Erythroblast (primary cell): ENCODE data around the gene STK11.

ENCODE experiments used
- DNase-seq, 2 experiments: peaks; one replicate each; lab custom pipeline; 2025; lab: John Stamatoyannopoulos, UW
- GATA1 ChIP-seq: IDR thresholded peaks from 2 replicates; pipeline ENCODE4 v1.6.1; 2011; ENCODE audit warnings: low read depth, mild to moderate bottlenecking, control low read depth, low read length, moderate library complexity
- POLR2A ChIP-seq: IDR thresholded peaks from 2 replicates; pipeline ENCODE4 v1.6.1; 2011; ENCODE audit warnings: mild to moderate bottlenecking, low read length

Gene STK11

GRCh38 chr19:1223018-1223855 is 17.7 kb downstream of the STK11 start:
- DNase-seq, result peak; percentile 43 to 59
- TF ChIP-seq GATA1, result no peak
- TF ChIP-seq POLR2A, result no peak

- no peak for DNase-seq
- TF ChIP-seq POLR2A, result no peak
- no peak for TF ChIP-seq GATA1
Measured at GRCh38 chr19:1224047-1224825, 18.7 kb downstream of the STK11 start.

DNA sequence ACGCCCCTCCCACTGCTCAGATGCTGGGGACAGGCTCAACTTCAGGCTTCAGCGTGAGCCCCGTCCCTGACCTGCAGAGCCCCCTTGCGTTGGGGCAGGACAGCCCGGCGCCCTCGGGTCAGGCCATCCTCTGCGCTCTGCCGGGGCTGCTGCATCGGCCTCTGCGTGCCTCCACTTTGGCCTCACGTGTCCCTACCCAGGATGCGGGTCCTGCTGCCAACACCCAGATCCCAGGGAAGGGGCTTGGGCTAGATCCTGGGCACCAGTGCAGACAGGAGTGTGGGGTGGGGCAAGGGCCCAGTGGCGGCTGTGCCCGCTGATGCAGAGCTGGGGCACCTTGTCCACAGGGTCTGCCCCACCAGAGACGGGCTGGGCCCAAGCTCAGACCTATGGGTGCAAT is 19.3 kb downstream of the STK11 start:
- TF ChIP-seq POLR2A, result no peak
- no peak for DNase-seq

DNA sequence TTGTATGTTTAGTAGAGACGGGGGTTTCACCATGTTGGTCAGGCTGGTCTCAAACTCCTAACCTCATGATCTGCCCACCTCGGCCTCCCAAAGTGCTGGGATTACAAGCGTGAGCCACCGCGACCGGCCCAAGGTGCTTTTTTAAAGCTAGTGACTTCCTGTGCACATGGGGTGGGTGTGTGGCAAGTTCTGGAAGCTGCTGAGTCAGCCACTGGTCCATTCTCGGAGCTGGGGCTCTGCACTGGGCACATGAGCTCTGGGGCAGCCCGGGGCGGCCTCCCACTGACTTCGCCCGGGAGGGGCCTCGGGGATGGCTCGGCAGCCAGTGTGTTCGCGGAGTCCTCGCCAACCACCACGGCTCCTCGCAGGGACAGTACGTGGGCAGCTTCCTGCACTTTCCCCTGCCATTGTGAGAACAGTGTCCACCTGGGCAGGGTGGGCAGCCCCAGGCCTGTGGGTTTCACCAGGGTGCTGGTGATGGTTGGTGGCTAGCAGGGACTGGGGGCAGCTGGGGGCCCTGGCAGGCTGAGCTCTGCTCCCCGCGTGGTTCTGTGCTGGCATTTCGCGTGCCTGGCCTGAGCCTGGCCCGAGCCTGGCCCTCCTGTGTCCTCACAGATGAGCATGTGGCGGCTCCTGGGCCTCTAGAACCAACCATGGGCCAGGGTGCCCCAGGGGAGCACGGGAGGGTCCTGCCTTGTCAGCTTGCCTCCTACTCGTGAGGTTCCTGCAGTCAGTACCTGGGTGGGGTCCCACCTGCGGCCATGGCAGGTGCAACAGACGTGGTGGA is 20.1 kb downstream of the STK11 start:
- TF ChIP-seq GATA1 (no peak), POLR2A (no peak)

DNA sequence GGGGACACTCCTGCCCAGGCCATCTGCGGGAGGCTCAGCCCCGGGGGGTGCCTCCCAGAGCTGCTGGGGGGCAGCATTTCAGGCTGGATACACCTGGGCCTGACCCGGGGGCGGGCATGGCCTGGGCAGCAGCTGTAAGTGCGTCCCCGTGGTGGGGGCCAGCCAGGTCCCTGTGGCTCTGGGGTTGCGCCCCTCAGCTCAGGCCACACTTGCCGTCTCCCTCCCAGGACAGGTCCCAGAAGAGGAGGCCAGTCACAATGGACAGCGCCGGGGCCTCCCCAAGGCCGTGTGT is 20.6 kb downstream of the STK11 start:
- no peak for DNase-seq
- TF ChIP-seq GATA1 (no peak), POLR2A (no peak)

More for the DNA sequence above, 20.1 kb downstream of the STK11 start:
- no peak for DNase-seq

- no peak for DNase-seq
- TF ChIP-seq POLR2A, result no peak
Measured at GRCh38 chr19:1226522-1227303, 21.1 kb downstream of the STK11 start.

GRCh38 chr19:1227304-1228054 is 21.9 kb downstream of the STK11 start:
- peak in 1 of 2 experiments; percentile 37 for DNase-seq
- TF ChIP-seq POLR2A (no peak), GATA1 (no peak)

GRCh38 chr19:1228161-1228957 is 22.8 kb downstream of the STK11 start:
- TF ChIP-seq GATA1 (no peak), POLR2A (no peak)
- DNase-seq, result no peak

DNA sequence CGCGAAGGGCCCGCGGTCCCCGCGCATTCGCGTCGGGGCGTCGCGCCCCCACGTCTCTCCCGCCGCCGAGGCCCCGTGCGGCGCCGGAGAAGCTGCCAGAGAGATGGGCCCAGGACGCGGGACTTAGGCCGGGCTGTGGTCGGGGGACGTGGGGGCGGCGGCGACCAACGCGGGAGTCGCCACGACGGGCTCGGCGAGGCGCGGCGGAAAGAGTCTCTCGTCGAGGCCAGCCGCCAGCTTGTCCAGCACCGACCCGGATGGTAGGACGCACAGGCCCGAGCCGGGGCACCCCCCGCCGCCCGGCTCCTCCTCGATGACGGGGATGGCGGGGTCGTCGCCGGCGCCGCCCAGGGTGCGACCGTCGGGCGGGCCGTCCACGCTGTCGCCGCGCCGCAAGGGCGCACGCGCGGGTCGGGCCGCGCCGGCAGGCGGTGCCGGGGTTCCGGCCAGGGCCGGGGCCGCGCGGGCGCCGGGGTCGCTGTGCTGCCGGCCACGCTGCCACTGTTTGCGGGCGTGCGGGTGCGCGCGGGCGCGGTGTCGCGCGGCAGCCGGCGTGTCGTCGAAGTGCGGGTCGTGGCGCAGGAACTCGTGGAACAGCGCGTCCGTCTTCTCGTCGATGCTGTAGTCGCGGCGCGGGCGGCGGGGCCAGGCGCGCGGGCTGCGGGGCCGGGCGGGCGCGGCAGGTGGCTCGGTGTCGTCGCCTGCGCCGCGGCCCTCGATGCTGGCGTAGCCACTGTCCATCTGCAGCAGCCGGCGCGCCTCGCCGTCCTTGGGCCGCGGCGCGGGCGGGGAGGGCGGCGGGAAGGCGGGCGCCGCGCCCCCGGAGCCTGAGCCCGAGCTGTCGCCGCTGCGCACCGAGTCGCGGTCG is 23.7 kb downstream of the STK11 start:
- DNase-seq, result no peak
- TF ChIP-seq GATA1, result no peak

DNA sequence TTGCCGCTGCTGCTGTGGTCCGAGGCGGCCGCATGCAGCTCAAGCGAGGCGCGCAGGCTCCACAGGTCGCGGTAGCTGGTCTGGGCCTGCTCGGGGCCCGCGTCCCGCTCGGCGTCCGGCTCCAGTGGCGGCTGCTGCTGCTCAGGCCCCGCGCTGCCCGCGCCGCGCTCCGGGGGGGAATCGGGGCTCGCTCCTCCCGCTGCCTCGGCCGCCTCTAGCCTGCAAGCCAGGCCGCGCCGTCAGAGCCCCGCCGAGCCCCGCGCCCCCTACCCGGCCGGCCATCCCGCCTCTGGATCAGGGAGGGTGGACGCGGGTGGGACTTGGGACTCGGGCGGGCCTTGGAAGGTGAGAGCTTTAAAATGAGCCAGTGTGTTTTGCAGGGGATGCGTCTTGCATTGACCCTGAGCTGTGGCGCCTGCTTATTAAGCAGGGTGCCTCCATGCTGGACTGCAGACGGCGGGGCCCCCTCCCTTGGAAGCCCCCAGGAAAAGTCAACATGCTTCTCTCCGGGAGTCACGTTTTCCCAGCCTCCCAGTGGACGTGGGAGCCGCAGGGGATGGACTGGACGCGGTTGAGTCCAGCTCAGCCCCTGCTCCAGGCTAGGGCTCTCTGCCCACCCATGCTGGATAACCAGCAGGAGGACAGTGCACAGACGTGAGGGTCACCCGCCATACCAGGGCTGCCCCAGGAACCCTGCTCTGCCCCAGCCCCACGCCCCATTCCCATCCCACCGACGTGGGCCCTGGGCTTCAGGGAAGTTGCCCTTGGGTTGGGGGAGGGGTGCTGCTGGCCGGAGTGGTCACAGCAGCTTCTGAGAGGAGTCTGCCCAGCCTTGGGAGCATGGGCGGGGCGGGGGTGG is 24.6 kb downstream of the STK11 start:
- no peak for TF ChIP-seq GATA1
- no peak for DNase-seq
